Stimulated activated CD4-positive, alpha-beta T cell treated with anti-CD3 and anti-CD28 coated beads, Interleukin-4, amount 100 ng/mL, for 4 hours (primary cell): Measurements from ENCODE around the gene ZNF330.

Experiments
- DNase-seq, 2 experiments: peaks; one replicate each; pipeline ENCODE4 v3.0.0-alpha.2; 2020

The ZNF330 gene

GRCh38 chr4:141238186-141238585 is 17.5 kb downstream of the ZNF330 start:
- DNase-seq, result no peak

- no peak for DNase-seq
Measured at GRCh38 chr4:141240259-141240658, 19.6 kb downstream of the ZNF330 start.

GRCh38 chr4:141240671-141241070 is 20.0 kb downstream of the ZNF330 start:
- DNase-seq, result no peak

- DNase-seq, result no peak
Measured at GRCh38 chr4:141241986-141242385, 21.3 kb downstream of the ZNF330 start.

- DNase-seq, result no peak
Measured at GRCh38 chr4:141244419-141244818, 23.7 kb downstream of the ZNF330 start.

GRCh38 chr4:141246243-141246642 is 25.5 kb downstream of the ZNF330 start:
- DNase-seq, result no peak

- DNase-seq, result no peak
Measured at GRCh38 chr4:141246683-141247429, 26.2 kb downstream of the ZNF330 start.

- no peak for DNase-seq
Measured at GRCh38 chr4:141247430-141247780, 26.7 kb downstream of the ZNF330 start.

- DNase-seq, result no peak
Measured at GRCh38 chr4:141248029-141248428, 27.3 kb downstream of the ZNF330 start.

- DNase-seq, result no peak
Measured at GRCh38 chr4:141248486-141248885, 27.8 kb downstream of the ZNF330 start.

GRCh38 chr4:141254326-141254725 is 33.6 kb downstream of the ZNF330 start:
- no peak for DNase-seq

GRCh38 chr4:141255016-141255415 is 34.3 kb downstream of the ZNF330 start:
- no peak for DNase-seq

GRCh38 chr4:141258558-141258957 is 37.9 kb downstream of the ZNF330 start:
- no peak for DNase-seq

- no peak for DNase-seq
Measured at GRCh38 chr4:141275834-141276233, 55.1 kb downstream of the ZNF330 start.

- DNase-seq, result no peak
Measured at GRCh38 chr4:141283152-141283551, 62.5 kb downstream of the ZNF330 start.

- no peak for DNase-seq
Measured at GRCh38 chr4:141283563-141283962, 62.9 kb downstream of the ZNF330 start.
